MM.1S (cell line): ENCODE results near the gene STARD8.
A peak's percentile ranks its signal among the peaks of the same experiment; 100 is the strongest.

Experiments used
- DNase-seq: peaks from one replicate; pipeline ENCODE4 v3.0.0-alpha.2; 2015
- H2AFZ ChIP-seq: fragments of 300-600 bp; sonication (generic); 2 replicates; pipeline ENCODE4 v1.6.0; 2016; ENCODE audit warnings: antibody characterized with exemption, low read length
- H3F3A ChIP-seq: fragments of 300-600 bp; sonication (generic); 2 replicates; pipeline ENCODE4 v1.6.1; 2016; ENCODE audit warnings: mild to moderate bottlenecking, antibody characterized with exemption, low read length, moderate library complexity, mixed read lengths; ENCODE audit not compliant: insufficient read depth
- H3K27ac ChIP-seq: fragments of 300-600 bp; sonication (generic); 2 replicates; pipeline ENCODE4 v1.5.1; 2016; ENCODE audit warnings: mild to moderate bottlenecking, low read length
- H3K27me3 ChIP-seq: fragments of 300-600 bp; sonication (generic); replicated peaks from 2 replicates; pipeline ENCODE4 v1.6.0; 2016; ENCODE audit warnings: low read length; ENCODE audit not compliant: insufficient read depth
- H3K36me3 ChIP-seq: fragments of 300-600 bp; sonication (generic); replicated peaks from 2 replicates; pipeline ENCODE4 v1.6.1; 2016; ENCODE audit warnings: mild to moderate bottlenecking, low read length, mixed read lengths; ENCODE audit not compliant: insufficient read depth
- H3K4me1 ChIP-seq: fragments of 300-600 bp; sonication (generic); 2 replicates; pipeline ENCODE4 v1.6.1; 2016; ENCODE audit warnings: low read length, mixed read lengths
- H3K4me2 ChIP-seq: fragments of 300-600 bp; sonication (generic); 2 replicates; pipeline ENCODE4 v1.6.0; 2016; ENCODE audit warnings: low read depth, low read length
- H3K4me3 ChIP-seq: fragments of 300-600 bp; sonication (generic); 2 replicates; pipeline ENCODE4 v1.5.1; 2016; ENCODE audit warnings: low read length, mixed read lengths
- H3K79me2 ChIP-seq: fragments of 300-600 bp; sonication (generic); 2 replicates; pipeline ENCODE4 v1.6.1; 2016; ENCODE audit warnings: mixed run types, low read length, mixed read lengths
- H3K9ac ChIP-seq: fragments of 300-600 bp; sonication (generic); 2 replicates; pipeline ENCODE4 v1.6.1; 2016; ENCODE audit warnings: low read length, mixed read lengths
- H3K9me2 ChIP-seq: fragments of 300-600 bp; sonication (generic); replicated peaks from 2 replicates; pipeline ENCODE4 v1.6.1; 2016; ENCODE audit warnings: mild to moderate bottlenecking, low read length, mixed read lengths; ENCODE audit not compliant: insufficient read depth
- H3K9me3 ChIP-seq: fragments of 300-600 bp; sonication (generic); replicated peaks from 2 replicates; pipeline ENCODE4 v1.6.1; 2016; ENCODE audit warnings: mild to moderate bottlenecking, low read length, mixed read lengths; ENCODE audit not compliant: insufficient read depth
- H4K20me1 ChIP-seq: fragments of 300-600 bp; sonication (generic); 2 replicates; pipeline ENCODE4 v1.6.1; 2016; ENCODE audit warnings: mild to moderate bottlenecking, low read length, moderate library complexity, mixed read lengths; ENCODE audit not compliant: insufficient read depth
- EZH2 ChIP-seq: fragments of 300-600 bp; sonication (generic); optimal IDR thresholded peaks from 2 replicates; pipeline ENCODE3; 2017; ENCODE audit warnings: low read depth, mild to moderate bottlenecking, antibody characterized with exemption, low read length, mixed read lengths
- EZH2phosphoT487 ChIP-seq: fragments of 300-600 bp; sonication (generic); IDR thresholded peaks from 2 replicates; pipeline ENCODE4 v1.6.1; 2018; ENCODE audit warnings: antibody characterized with exemption, low read length
- TF ChIP-seq, protein P1 (sequence below): fragments of 300-600 bp; sonication (generic); IDR thresholded peaks from 2 replicates; pipeline ENCODE4 v1.5.1; 2016; ENCODE audit warnings: antibody characterized with exemption, low read length, mixed read lengths

STARD8 gene

GRCh38 chrX:68705986-68706385, 58.5 kb downstream of the STARD8 start:
- DNase-seq, result no peak
- Histone ChIP-seq H3K27ac (no peak overlapping the region), H3K9me3 (no peaks in the 10 kb centered on the region), H3K4me1 (no peaks in the 10 kb centered on the region), H3K4me3 (no peak overlapping the region), H3F3A (no peaks in the 10 kb centered on the region), H3K79me2 (peaks cover under 1% of the 10 kb centered on the region; the same call in 1 of the 2 replicates), H3K9ac (no peak overlapping the region), H3K27me3 (no peaks in the 10 kb centered on the region), H3K4me2 (no peak overlapping the region), H4K20me1 (no peaks in the 10 kb centered on the region), H2AFZ (no peak overlapping the region), H3K36me3 (no peaks in the 10 kb centered on the region), H3K9me2 (no peaks in the 10 kb centered on the region)
- TF ChIP-seq EZH2phosphoT487, result no peak
- TF ChIP-seq, protein P1, sequence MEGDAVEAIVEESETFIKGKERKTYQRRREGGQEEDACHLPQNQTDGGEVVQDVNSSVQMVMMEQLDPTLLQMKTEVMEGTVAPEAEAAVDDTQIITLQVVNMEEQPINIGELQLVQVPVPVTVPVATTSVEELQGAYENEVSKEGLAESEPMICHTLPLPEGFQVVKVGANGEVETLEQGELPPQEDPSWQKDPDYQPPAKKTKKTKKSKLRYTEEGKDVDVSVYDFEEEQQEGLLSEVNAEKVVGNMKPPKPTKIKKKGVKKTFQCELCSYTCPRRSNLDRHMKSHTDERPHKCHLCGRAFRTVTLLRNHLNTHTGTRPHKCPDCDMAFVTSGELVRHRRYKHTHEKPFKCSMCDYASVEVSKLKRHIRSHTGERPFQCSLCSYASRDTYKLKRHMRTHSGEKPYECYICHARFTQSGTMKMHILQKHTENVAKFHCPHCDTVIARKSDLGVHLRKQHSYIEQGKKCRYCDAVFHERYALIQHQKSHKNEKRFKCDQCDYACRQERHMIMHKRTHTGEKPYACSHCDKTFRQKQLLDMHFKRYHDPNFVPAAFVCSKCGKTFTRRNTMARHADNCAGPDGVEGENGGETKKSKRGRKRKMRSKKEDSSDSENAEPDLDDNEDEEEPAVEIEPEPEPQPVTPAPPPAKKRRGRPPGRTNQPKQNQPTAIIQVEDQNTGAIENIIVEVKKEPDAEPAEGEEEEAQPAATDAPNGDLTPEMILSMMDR, result no peak
- TF ChIP-seq EZH2, result no peak

- Histone ChIP-seq H3K27ac (no peak overlapping the region), H3K79me2 (no peaks in the 10 kb centered on the region), H2AFZ (no peak overlapping the region), H3K4me2 (no peak overlapping the region), H3K9me3 (no peaks in the 10 kb centered on the region), H4K20me1 (no peaks in the 10 kb centered on the region), H3K9me2 (no peaks in the 10 kb centered on the region), H3F3A (no peaks in the 10 kb centered on the region), H3K9ac (no peak overlapping the region), H3K4me1 (no peaks in the 10 kb centered on the region), H3K36me3 (no peaks in the 10 kb centered on the region), H3K4me3 (no peak overlapping the region), H3K27me3 (no peaks in the 10 kb centered on the region)
- DNase-seq, result no peak
- TF ChIP-seq EZH2, result no peak
- TF ChIP-seq EZH2phosphoT487, result no peak
- TF ChIP-seq, protein P1, result no peak
Measured at GRCh38 chrX:68708503-68709290, 61.2 kb downstream of the STARD8 start.

DNA sequence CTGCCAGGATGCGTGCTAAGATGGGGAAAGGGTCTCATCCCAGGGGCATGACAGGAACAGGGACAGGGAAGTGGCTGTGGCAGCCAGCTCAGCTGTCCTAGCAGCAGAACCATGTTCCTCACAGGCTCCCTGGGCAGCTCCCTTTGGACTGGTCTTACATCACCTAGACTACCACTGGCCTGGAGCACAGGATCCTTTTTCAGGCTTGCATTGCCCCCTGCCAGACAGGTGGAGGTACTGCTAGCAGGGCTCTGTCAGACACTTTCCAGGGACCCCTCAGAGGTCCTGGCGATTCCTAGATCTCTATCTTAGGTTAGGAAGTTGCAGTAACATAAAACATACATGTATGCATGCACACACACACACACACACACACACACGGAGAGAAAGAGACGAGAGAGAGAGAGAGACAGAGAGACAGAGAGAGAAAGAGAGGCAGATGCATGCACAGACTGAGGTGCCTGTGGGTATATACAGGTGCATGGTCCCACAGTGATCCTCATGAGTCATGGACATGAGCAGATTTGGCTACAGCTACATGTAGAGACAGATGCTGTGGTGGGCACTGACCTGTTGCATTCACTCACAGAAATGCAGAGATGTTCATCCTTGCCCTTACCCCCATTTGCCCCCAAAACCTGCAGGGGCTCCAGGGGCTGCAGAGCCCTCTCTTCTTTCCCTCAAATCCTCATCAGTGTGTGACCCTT, 63.6 kb downstream of the STARD8 start:
- no peak for TF ChIP-seq EZH2phosphoT487
- TF ChIP-seq EZH2, result no peak
- TF ChIP-seq, protein P1, result peak; percentile 45
- no peak overlapping the region for H3K4me2 ChIP-seq
- no peaks in the 10 kb centered on the region for H3F3A ChIP-seq
- no peaks in the 10 kb centered on the region for H3K9me2 ChIP-seq
- H3K79me2 ChIP-seq, result no peaks in the 10 kb centered on the region
- no peak overlapping the region for H3K27ac ChIP-seq
- H3K4me3 ChIP-seq, result no peak overlapping the region
- no peaks in the 10 kb centered on the region for H3K36me3 ChIP-seq
- no peaks in the 10 kb centered on the region for H3K9me3 ChIP-seq
- no peaks in the 10 kb centered on the region for H3K4me1 ChIP-seq
- no peaks in the 10 kb centered on the region for H3K27me3 ChIP-seq
- no peak overlapping the region for H3K9ac ChIP-seq
- H2AFZ ChIP-seq, result no peak overlapping the region
- DNase-seq, result no peak
- no peaks in the 10 kb centered on the region for H4K20me1 ChIP-seq
